GM23248 (cell line): ENCODE data around the gene C1R. TPM values are rescaled to one million over a fixed set of nuclear protein-coding genes. Genes with fewer than 3 reads are reported as not detected.

Source experiments
- DNase-seq: peaks from one replicate; pipeline ENCODE4 v3.0.0-alpha.2; 2015
- H2AFZ ChIP-seq: fragments of 200-600 bp; sonication (generic); 2 replicates; pipeline ENCODE4 v1.6.1; 2016; ENCODE audit warnings: antibody characterized with exemption
- H3F3A ChIP-seq: fragments of 200-600 bp; sonication (generic); 2 replicates; pipeline ENCODE4 v1.6.1; 2016; ENCODE audit warnings: mild to moderate bottlenecking, antibody characterized with exemption, mixed run types; ENCODE audit not compliant: insufficient read depth
- H3K27ac ChIP-seq: fragments of 200-600 bp; sonication (generic); 2 replicates; pipeline ENCODE4 v1.5.1; 2016; ENCODE audit warnings: mild to moderate bottlenecking
- H3K27me3 ChIP-seq: fragments of 200-600 bp; sonication (generic); replicated peaks from 2 replicates; pipeline ENCODE4 v1.6.1; 2016; ENCODE audit warnings: mild to moderate bottlenecking; ENCODE audit not compliant: insufficient read depth
- H3K36me3 ChIP-seq: fragments of 200-600 bp; sonication (generic); 2 replicates; pipeline ENCODE4 v1.6.1; 2016; ENCODE audit warnings: low read depth, mild to moderate bottlenecking
- H3K4me1 ChIP-seq: fragments of 200-600 bp; sonication (generic); 2 replicates; pipeline ENCODE4 v1.6.1; 2016; ENCODE audit warnings: mild to moderate bottlenecking; ENCODE audit not compliant: insufficient read depth
- H3K4me2 ChIP-seq: fragments of 200-600 bp; sonication (generic); one replicate; pipeline ENCODE4 v1.6.1; 2016; ENCODE audit warnings: mild to moderate bottlenecking; ENCODE audit not compliant: unreplicated experiment
- H3K4me3 ChIP-seq: fragments of 200-600 bp; sonication (generic); 2 replicates; pipeline ENCODE4 v1.5.1; 2016; ENCODE audit warnings: mild to moderate bottlenecking
- H3K79me2 ChIP-seq: fragments of 200-600 bp; sonication (generic); 2 replicates; pipeline ENCODE4 v1.6.1; 2016; ENCODE audit warnings: mild to moderate bottlenecking; ENCODE audit not compliant: insufficient read depth
- H3K9ac ChIP-seq: fragments of 200-600 bp; sonication (generic); 2 replicates; pipeline ENCODE4 v1.6.1; 2016; ENCODE audit warnings: mild to moderate bottlenecking
- H3K9me2 ChIP-seq: fragments of 200-600 bp; sonication (generic); 2 replicates; pipeline ENCODE4 v1.6.1; 2016; ENCODE audit warnings: mixed run types, mild to moderate bottlenecking, moderate library complexity; ENCODE audit not compliant: insufficient read depth
- H3K9me3 ChIP-seq: fragments of 200-600 bp; sonication (generic); one replicate; pipeline ENCODE4 v1.6.1; 2017; ENCODE audit warnings: low read depth
- H4K20me1 ChIP-seq: fragments of 200-600 bp; sonication (generic); 2 replicates; pipeline ENCODE4 v1.6.0; 2016; ENCODE audit not compliant: insufficient read depth
- EZH2 ChIP-seq: fragments of 200-600 bp; sonication (generic); IDR thresholded peaks from 2 replicates; pipeline ENCODE4 v1.6.1; 2018; ENCODE audit warnings: antibody characterized with exemption, mild to moderate bottlenecking; ENCODE audit not compliant: insufficient read depth, poor library complexity, severe bottlenecking
- EZH2phosphoT487 ChIP-seq: fragments of 200-600 bp; sonication (generic); IDR thresholded peaks from 2 replicates; pipeline ENCODE4 v1.6.1; 2018; ENCODE audit warnings: antibody characterized with exemption, moderate library complexity, mild to moderate bottlenecking, low read depth; ENCODE audit not compliant: insufficient read depth
- WGBS, 2 experiments: methylation state at CpG; one replicate each; pipeline ENCODE4 v1.1.6; 2015 to 2017; ENCODE audit warnings: low lambda C conversion rate in 2 of 2, low coverage in 1 of 2; ENCODE audit errors: missing lambda C conversion rate in 2 of 2; 5-methylcytosine and 5-hydroxymethylcytosine counted together
- in situ Hi-C: fragments of 300-500 bp; cut with MboI; formaldehyde crosslinking; loops from 2 replicates; pipeline ENCODE4 v1.15.0; 2020
- polyA plus RNA-seq: library from polyadenylated mRNA; unstranded; fragments of >200 nt; fragmentation: Nextera tagmentation; extraction: Ambion mirVana; gene quantifications from 2 replicates; pipeline ENCODE4 v1.2.1, GENCODE V29; 2016
- total RNA-seq: library from RNA; depleted of rRNA; stranded (reverse); fragments of >200 nt; shearing (Covaris generic); gene quantifications from 2 replicates; pipeline ENCODE4 v1.2.3, GENCODE V29; 2014

Gene C1R
- total and polyA plus RNA-seq, 2 experiments from 2014 or later = 51.1 to 75.0 TPM

- in situ Hi-C loops = no loop called here
- Histone ChIP-seq H4K20me1 (no peaks in the 10 kb centered on the region), H3K36me3 (peaks cover 2% of the 10 kb centered on the region; the same call in 1 of the 2 replicates), H3F3A (no peaks in the 10 kb centered on the region), H3K27ac (no peak overlapping the region), H3K4me1 (peaks cover 11% of the 10 kb centered on the region), H3K27me3 (no peaks in the 10 kb centered on the region), H2AFZ (no peak overlapping the region), H3K9ac (no peak overlapping the region), H3K79me2 (peaks cover 48% of the 10 kb centered on the region), H3K4me2 (peak overlapping the region; percentile 97), H3K4me3 (no peak overlapping the region), H3K9me3 (no peaks in the 10 kb centered on the region), H3K9me2 (no peaks in the 10 kb centered on the region)
- no peak for DNase-seq
- WGBS, 2 experiments = 89 to 92% methylated on average over 1 of the region's 1 CpG
- TF ChIP-seq EZH2 = no peak
- TF ChIP-seq EZH2phosphoT487 = no peak
Observed at GRCh38 chr12:7106082-7106481, 13.8 kb upstream of the C1R start.

GRCh38 chr12:7103837-7104584 lies 11.8 kb upstream of the C1R start:
- TF ChIP-seq EZH2phosphoT487 = no peak
- TF ChIP-seq EZH2 = no peak

GRCh38 chr12:7102582-7102981 lies 10.3 kb upstream of the C1R start:
- H3K36me3 ChIP-seq = peaks cover 17% of the 10 kb centered on the region
- no peak overlapping the region for H3K4me3 ChIP-seq
- no peak overlapping the region for H2AFZ ChIP-seq
- H3K27me3 ChIP-seq = no peaks in the 10 kb centered on the region
- WGBS, 2 experiments = 62 to 70% methylated on average over 3 of the region's 3 CpGs
- H3K4me2 ChIP-seq = no peak overlapping the region
- H3K9ac ChIP-seq = no peak overlapping the region
- H3K79me2 ChIP-seq = peaks cover 31% of the 10 kb centered on the region
- no peaks in the 10 kb centered on the region for H3K9me2 ChIP-seq
- no peaks in the 10 kb centered on the region for H3F3A ChIP-seq
- peaks cover 8% of the 10 kb centered on the region for H3K4me1 ChIP-seq
- in situ Hi-C loops = no loop called here
- no peak overlapping the region for H3K27ac ChIP-seq
- TF ChIP-seq EZH2 (no peak), EZH2phosphoT487 (no peak)
- H4K20me1 ChIP-seq = no peaks in the 10 kb centered on the region
- DNase-seq = no peak
- no peaks in the 10 kb centered on the region for H3K9me3 ChIP-seq

More at GRCh38 chr12:7103837-7104584, 11.8 kb upstream of the C1R start:
- Histone ChIP-seq H3K36me3 (peaks cover 13% of the 10 kb centered on the region), H3K4me1 (peaks cover 8% of the 10 kb centered on the region), H2AFZ (no peak overlapping the region), H3K9me2 (no peaks in the 10 kb centered on the region), H3K4me2 (no peak overlapping the region), H3K9ac (no peak overlapping the region), H3K27ac (no peak overlapping the region), H3K27me3 (no peaks in the 10 kb centered on the region), H3K9me3 (no peaks in the 10 kb centered on the region), H3K79me2 (peaks cover 40% of the 10 kb centered on the region), H3F3A (no peaks in the 10 kb centered on the region), H3K4me3 (no peak overlapping the region), H4K20me1 (no peaks in the 10 kb centered on the region)
- 88 to 93% methylated on average over 14 of the region's 14 CpGs for WGBS, 2 experiments
- in situ Hi-C loops = no loop called here
- DNase-seq = no peak

- in situ Hi-C loops = no loop called here
- Histone ChIP-seq H3K9me3 (no peaks in the 10 kb centered on the region), H3K4me3 (no peak overlapping the region), H3K4me2 (no peak overlapping the region), H3K9ac (no peak overlapping the region), H3K36me3 (peaks cover 17% of the 10 kb centered on the region), H4K20me1 (no peaks in the 10 kb centered on the region), H3K27me3 (no peaks in the 10 kb centered on the region), H3K27ac (no peak overlapping the region), H2AFZ (no peak overlapping the region), H3F3A (no peaks in the 10 kb centered on the region), H3K4me1 (0 out of 2 replicates have a peak, but pooled peaks cover 2% of the 10 kb centered on the region), H3K79me2 (peaks cover 25% of the 10 kb centered on the region), H3K9me2 (no peaks in the 10 kb centered on the region)
- DNase-seq = no peak
- TF ChIP-seq EZH2 (no peak), EZH2phosphoT487 (no peak)
- 83 to 85% methylated on average over 10 of the region's 10 CpGs for WGBS, 2 experiments
Observed at GRCh38 chr12:7101694-7102131, 9.5 kb upstream of the C1R start.
